Neural cell (in vitro differentiated cells): ENCODE data around the gene FBN1. TPM values are rescaled to one million over a fixed set of nuclear protein-coding genes. Genes with fewer than 3 reads are reported as not detected.

Experiments
- H2AFZ ChIP-seq: fragments of 200-600, 300-800 bp; sonication (generic), shearing (Covaris generic); 2 replicates; pipeline ENCODE4 v1.6.0; 2014; ENCODE audit warnings: low read depth, mild to moderate bottlenecking, antibody characterized with exemption, low read length, moderate library complexity
- H3F3A ChIP-seq: fragments of 200-600 bp; shearing (Covaris generic); 2 replicates; pipeline ENCODE4 v1.6.1; 2016; ENCODE audit warnings: mild to moderate bottlenecking, moderate library complexity, mixed read lengths, antibody characterized with exemption, low read length; ENCODE audit not compliant: insufficient read depth, poor library complexity, severe bottlenecking
- H3K27ac ChIP-seq: fragments of 200-600, 300-800 bp; sonication (generic), shearing (Covaris generic); 2 replicates; pipeline ENCODE4 v1.5.1; 2014; ENCODE audit warnings: mild to moderate bottlenecking, low read length, moderate library complexity
- H3K27me3 ChIP-seq: fragments of 300-800, 200-600 bp; sonication (generic), shearing (Covaris generic); 2 replicates; pipeline ENCODE4 v1.6.0; 2014; ENCODE audit warnings: mild to moderate bottlenecking, low read depth, low read length, moderate library complexity; ENCODE audit not compliant: insufficient read depth
- H3K36me3 ChIP-seq: fragments of 300-800, 200-600 bp; sonication (generic), shearing (Covaris generic); 2 replicates; pipeline ENCODE4 v1.5.1; 2014; ENCODE audit warnings: mild to moderate bottlenecking, antibody characterized with exemption, low read length, moderate library complexity; ENCODE audit not compliant: insufficient read depth
- H3K4me2 ChIP-seq: fragments of 300-800, 200-600 bp; sonication (generic), shearing (Covaris generic); 2 replicates; pipeline ENCODE4 v1.6.0; 2014; ENCODE audit warnings: mild to moderate bottlenecking, low read length
- H3K4me3 ChIP-seq: fragments of 300-800, 200-600 bp; sonication (generic), shearing (Covaris generic); 2 replicates; pipeline ENCODE4 v1.5.1; 2014; ENCODE audit warnings: mild to moderate bottlenecking, low read length, moderate library complexity
- H3K79me2 ChIP-seq: fragments of 200-600 bp; shearing (Covaris generic); replicated peaks from 2 replicates; pipeline ENCODE4 v1.6.0; 2014; ENCODE audit warnings: mild to moderate bottlenecking, low read length, moderate library complexity; ENCODE audit not compliant: insufficient read depth
- H3K9ac ChIP-seq: fragments of 300-800, 200-600 bp; sonication (generic), shearing (Covaris generic); 2 replicates; pipeline ENCODE4 v1.6.1; 2016; ENCODE audit warnings: mild to moderate bottlenecking, low read length, mixed read lengths
- H3K9me2 ChIP-seq: fragments of 200-600 bp; shearing (Covaris generic); 2 replicates; pipeline ENCODE4 v1.6.1; 2016; ENCODE audit warnings: mild to moderate bottlenecking, low read length, mixed read lengths; ENCODE audit not compliant: insufficient read depth
- H3K9me3 ChIP-seq: fragments of 200-600, 300-800 bp; sonication (generic), shearing (Covaris generic); 2 replicates; pipeline ENCODE4 v1.6.1; 2016; ENCODE audit warnings: mild to moderate bottlenecking, mixed run types, low read length, moderate library complexity, mixed read lengths
- H4K20me1 ChIP-seq: fragments of 200-600 bp; shearing (Covaris generic); 2 replicates; pipeline ENCODE4 v1.6.1; 2016; ENCODE audit warnings: mild to moderate bottlenecking, mixed run types; ENCODE audit not compliant: insufficient read depth
- EP300 ChIP-seq: fragments of 450-650 bp; conservative IDR thresholded peaks from 2 replicates; pipeline ENCODE4 v1.6.1; 2014; ENCODE audit warnings: antibody characterized with exemption, mild to moderate bottlenecking, moderate library complexity; ENCODE audit not compliant: poor library complexity, severe bottlenecking
- EZH2 ChIP-seq: fragments of 200-600, 300-800 bp; shearing (Covaris generic), sonication (generic); IDR thresholded peaks from 2 replicates; pipeline ENCODE4 v1.6.1; 2014; ENCODE audit warnings: antibody characterized with exemption, low read length, borderline replicate concordance, mild to moderate bottlenecking; ENCODE audit not compliant: insufficient read depth, poor library complexity, severe bottlenecking
- MXI1 ChIP-seq: fragments of 450-650 bp; conservative IDR thresholded peaks from 2 replicates; pipeline ENCODE4 v1.6.1; 2014; ENCODE audit warnings: antibody characterized with exemption, mild to moderate bottlenecking; ENCODE audit not compliant: poor library complexity, severe bottlenecking
- POLR2AphosphoS5 ChIP-seq: IDR thresholded peaks from 2 replicates; pipeline ENCODE4 v1.6.1; 2012
- RAD21 ChIP-seq: fragments of 450-650 bp; conservative IDR thresholded peaks from 2 replicates; pipeline ENCODE4 v1.6.1; 2014; ENCODE audit warnings: antibody characterized with exemption, mild to moderate bottlenecking, moderate library complexity
- REST ChIP-seq: IDR thresholded peaks from 2 replicates; pipeline ENCODE4 v1.6.1; 2012; ENCODE audit warnings: borderline replicate concordance
- SMC3 ChIP-seq: fragments of 450-650 bp; conservative IDR thresholded peaks from 2 replicates; pipeline ENCODE4 v1.6.1; 2014; ENCODE audit warnings: antibody characterized with exemption, mild to moderate bottlenecking, moderate library complexity; ENCODE audit not compliant: poor library complexity
- TAF1 ChIP-seq: IDR thresholded peaks from 2 replicates; pipeline ENCODE4 v1.6.1; 2012; ENCODE audit warnings: low read depth
- polyA plus RNA-seq: library from polyadenylated mRNA; depleted of rRNA; stranded (reverse); fragments of >200 nt; gene quantifications from 2 replicates; pipeline ENCODE4 v1.2.3, GENCODE V29; 2014
- TF ChIP-seq, protein P1 (sequence below): fragments of 450-650 bp; IDR thresholded peaks from 2 replicates; pipeline ENCODE4 v1.5.1; 2014; ENCODE audit warnings: antibody characterized with exemption, mild to moderate bottlenecking, moderate library complexity; ENCODE audit not compliant: poor library complexity, severe bottlenecking

The FBN1 gene
- polyA plus RNA-seq, 1 donor from 2014 or later = 22.0 TPM

DNA sequence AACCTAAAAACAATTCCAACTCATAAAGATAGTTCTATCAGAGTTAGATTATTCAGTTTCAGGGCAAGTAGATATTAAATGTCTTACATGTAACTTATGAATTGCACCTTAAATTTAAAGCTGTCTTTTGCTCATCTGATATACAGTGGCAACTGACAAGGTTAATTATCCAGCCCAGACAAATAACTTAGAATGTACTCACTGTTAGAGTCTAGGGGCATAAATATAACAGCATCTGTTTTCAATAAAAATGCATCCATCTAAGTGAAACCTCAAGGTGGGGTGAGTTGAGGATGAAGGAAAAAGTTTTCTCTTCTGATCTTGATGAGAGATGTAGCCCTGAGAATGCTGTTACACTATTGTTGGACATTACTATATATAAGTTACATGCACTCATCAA lies 112.6 kb downstream of the FBN1 start:
- Histone ChIP-seq H3K36me3 (no peaks in the 10 kb centered on the region), H3K9me2 (no peaks in the 10 kb centered on the region), H3K79me2 (no peaks in the 10 kb centered on the region), H3K27ac (no peak overlapping the region), H3K4me2 (no peak overlapping the region), H3K4me3 (no peak overlapping the region), H3F3A (no peaks in the 10 kb centered on the region), H4K20me1 (no peaks in the 10 kb centered on the region), H3K9ac (no peak overlapping the region), H3K27me3 (no peaks in the 10 kb centered on the region), H2AFZ (no peak overlapping the region), H3K9me3 (no peaks in the 10 kb centered on the region)
- TF ChIP-seq POLR2AphosphoS5 = no peak
- no peak for TF ChIP-seq SMC3
- no peak for TF ChIP-seq EZH2
- TF ChIP-seq REST = no peak
- no peak for TF ChIP-seq TAF1
- no peak for TF ChIP-seq RAD21
- TF ChIP-seq EP300 = no peak
- TF ChIP-seq, protein P1, sequence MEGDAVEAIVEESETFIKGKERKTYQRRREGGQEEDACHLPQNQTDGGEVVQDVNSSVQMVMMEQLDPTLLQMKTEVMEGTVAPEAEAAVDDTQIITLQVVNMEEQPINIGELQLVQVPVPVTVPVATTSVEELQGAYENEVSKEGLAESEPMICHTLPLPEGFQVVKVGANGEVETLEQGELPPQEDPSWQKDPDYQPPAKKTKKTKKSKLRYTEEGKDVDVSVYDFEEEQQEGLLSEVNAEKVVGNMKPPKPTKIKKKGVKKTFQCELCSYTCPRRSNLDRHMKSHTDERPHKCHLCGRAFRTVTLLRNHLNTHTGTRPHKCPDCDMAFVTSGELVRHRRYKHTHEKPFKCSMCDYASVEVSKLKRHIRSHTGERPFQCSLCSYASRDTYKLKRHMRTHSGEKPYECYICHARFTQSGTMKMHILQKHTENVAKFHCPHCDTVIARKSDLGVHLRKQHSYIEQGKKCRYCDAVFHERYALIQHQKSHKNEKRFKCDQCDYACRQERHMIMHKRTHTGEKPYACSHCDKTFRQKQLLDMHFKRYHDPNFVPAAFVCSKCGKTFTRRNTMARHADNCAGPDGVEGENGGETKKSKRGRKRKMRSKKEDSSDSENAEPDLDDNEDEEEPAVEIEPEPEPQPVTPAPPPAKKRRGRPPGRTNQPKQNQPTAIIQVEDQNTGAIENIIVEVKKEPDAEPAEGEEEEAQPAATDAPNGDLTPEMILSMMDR = no peak
- no peak for TF ChIP-seq MXI1

DNA sequence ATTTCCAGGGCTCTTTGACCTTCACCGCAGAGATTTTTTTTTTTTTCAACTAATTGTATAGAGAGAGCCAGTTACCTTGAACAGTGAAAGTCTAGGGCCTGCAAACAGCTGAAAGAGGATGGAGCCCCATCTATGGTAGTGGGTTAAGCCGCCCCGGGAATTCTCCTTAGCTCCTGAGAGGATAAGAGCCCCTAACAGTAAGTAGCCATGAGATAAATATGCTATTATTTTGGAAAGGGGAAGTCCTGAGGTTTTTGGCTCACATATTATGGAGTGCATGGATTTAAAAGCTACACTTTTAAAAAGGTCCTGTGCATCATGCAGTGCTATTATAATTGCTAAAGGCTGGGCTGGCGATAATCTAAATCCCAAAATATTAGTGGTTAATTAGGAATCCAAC lies 115.0 kb downstream of the FBN1 start:
- TF ChIP-seq POLR2AphosphoS5 = no peak
- TF ChIP-seq RAD21 = no peak
- TF ChIP-seq MXI1 = no peak
- no peak for TF ChIP-seq EZH2
- H3K79me2 ChIP-seq = no peaks in the 10 kb centered on the region

DNA sequence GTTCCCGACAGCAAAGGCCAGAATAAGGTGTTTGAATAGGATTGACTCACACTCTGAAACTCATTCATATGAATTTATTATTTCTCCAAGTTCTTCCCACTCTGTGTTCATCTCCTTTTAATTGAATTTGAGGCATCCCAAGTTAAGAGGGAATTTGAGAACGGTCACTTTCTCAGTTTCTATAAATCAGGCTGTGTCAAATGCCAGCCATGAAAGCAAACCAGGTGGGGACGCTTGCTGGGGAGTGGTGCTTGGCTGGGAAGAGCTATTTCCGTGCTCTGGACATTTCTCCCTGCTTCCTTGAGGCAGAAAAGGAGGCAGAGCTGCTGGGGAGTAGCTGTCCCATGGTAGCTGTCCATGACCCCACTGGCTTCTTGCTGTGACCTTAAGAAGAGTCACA lies 116.6 kb downstream of the FBN1 start:
- no peak overlapping the region for H2AFZ ChIP-seq
- H3F3A ChIP-seq = no peaks in the 10 kb centered on the region
- H3K9ac ChIP-seq = no peak overlapping the region
- TF ChIP-seq EP300 (no peak), MXI1 (no peak), REST (no peak), TAF1 (no peak), RAD21 (no peak), EZH2 (no peak), SMC3 (no peak)
- H3K4me2 ChIP-seq = no peak overlapping the region
- H3K79me2 ChIP-seq = no peaks in the 10 kb centered on the region
- no peaks in the 10 kb centered on the region for H3K9me2 ChIP-seq
- H3K27me3 ChIP-seq = no peaks in the 10 kb centered on the region
- no peak overlapping the region for H3K4me3 ChIP-seq
- no peaks in the 10 kb centered on the region for H4K20me1 ChIP-seq
- H3K36me3 ChIP-seq = no peaks in the 10 kb centered on the region
- no peak overlapping the region for H3K27ac ChIP-seq
- H3K9me3 ChIP-seq = no peaks in the 10 kb centered on the region

More for the DNA sequence above, 115.0 kb downstream of the FBN1 start:
- no peaks in the 10 kb centered on the region for H3K27me3 ChIP-seq
- H3F3A ChIP-seq = no peaks in the 10 kb centered on the region
- no peaks in the 10 kb centered on the region for H3K9me2 ChIP-seq
- H2AFZ ChIP-seq = no peak overlapping the region
- H3K4me2 ChIP-seq = no peak overlapping the region
- H3K36me3 ChIP-seq = no peaks in the 10 kb centered on the region
- no peak overlapping the region for H3K27ac ChIP-seq
- H3K9ac ChIP-seq = no peak overlapping the region
- no peak overlapping the region for H3K4me3 ChIP-seq
- no peaks in the 10 kb centered on the region for H3K9me3 ChIP-seq
- H4K20me1 ChIP-seq = no peaks in the 10 kb centered on the region
